ENCODE measurements around the gene RPS17.

Gene RPS17

GRCh38 chr15:82548700-82549099, 8.4 kb upstream of the RPS17 start:
- peak; percentile 33 for DNase-seq (ENCODE audit: low read depth)
- TF ChIP-seq, protein P1, sequence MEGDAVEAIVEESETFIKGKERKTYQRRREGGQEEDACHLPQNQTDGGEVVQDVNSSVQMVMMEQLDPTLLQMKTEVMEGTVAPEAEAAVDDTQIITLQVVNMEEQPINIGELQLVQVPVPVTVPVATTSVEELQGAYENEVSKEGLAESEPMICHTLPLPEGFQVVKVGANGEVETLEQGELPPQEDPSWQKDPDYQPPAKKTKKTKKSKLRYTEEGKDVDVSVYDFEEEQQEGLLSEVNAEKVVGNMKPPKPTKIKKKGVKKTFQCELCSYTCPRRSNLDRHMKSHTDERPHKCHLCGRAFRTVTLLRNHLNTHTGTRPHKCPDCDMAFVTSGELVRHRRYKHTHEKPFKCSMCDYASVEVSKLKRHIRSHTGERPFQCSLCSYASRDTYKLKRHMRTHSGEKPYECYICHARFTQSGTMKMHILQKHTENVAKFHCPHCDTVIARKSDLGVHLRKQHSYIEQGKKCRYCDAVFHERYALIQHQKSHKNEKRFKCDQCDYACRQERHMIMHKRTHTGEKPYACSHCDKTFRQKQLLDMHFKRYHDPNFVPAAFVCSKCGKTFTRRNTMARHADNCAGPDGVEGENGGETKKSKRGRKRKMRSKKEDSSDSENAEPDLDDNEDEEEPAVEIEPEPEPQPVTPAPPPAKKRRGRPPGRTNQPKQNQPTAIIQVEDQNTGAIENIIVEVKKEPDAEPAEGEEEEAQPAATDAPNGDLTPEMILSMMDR (IDR thresholded peaks at IDR 0.05; ENCODE audit: low read depth, low read length, missing control alignments) = no peak
- H3K4me3 ChIP-seq (ENCODE audit: low read depth, low read length) = no peak overlapping the region

DNA sequence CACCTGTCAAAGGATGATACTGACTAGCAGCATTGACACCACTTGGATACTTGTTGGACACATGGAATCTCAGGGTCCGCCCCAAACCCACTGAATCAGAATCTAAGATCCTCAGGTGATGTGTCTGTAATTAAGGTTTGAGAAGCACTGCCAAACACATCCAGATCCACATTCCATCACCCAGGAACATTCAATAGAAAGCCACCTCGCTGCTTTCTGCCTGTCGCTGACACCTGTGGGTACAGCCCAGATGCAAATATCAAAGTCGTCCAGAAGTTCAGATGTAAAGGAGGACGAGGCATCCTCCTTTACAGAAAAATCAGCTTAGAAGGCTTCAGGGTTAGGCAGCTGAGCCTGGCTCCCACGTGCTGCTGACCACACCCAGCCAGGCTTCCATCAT, 5.2 kb upstream of the RPS17 start:
- no peak for DNase-seq (ENCODE audit: low read depth)
- no peak overlapping the region for H3K4me3 ChIP-seq (ENCODE audit: low read depth, low read length)
- TF ChIP-seq, protein P1 (IDR thresholded peaks at IDR 0.05; ENCODE audit: low read depth, low read length, missing control alignments) = no peak

DNA sequence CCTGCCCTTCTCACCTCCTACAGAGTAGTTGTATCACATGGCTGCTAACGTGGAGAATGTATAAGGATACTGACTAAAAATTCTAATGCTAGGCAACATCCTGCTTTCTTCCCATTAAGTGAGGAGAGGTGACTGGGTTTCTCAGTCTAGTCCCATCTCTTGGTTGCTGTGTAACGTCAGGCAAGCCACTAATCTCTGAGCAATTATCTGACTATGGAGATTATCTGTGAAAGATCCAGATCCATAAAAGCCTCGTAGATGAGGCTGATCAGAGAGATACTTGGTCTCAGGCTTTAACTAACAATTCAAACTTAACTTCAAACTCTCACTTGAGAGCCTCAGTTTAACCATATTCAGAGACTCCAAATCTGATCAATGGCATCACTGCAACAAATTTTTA, 4.7 kb upstream of the RPS17 start:
- no peak overlapping the region for H3K4me3 ChIP-seq (ENCODE audit: low read depth, low read length)
- TF ChIP-seq, protein P1 (IDR thresholded peaks at IDR 0.05; ENCODE audit: low read depth, low read length, missing control alignments) = no peak
- DNase-seq (ENCODE audit: low read depth) = no peak

GRCh38 chr15:82544431-82544830, 4.2 kb upstream of the RPS17 start:
- TF ChIP-seq, protein P1 (IDR thresholded peaks at IDR 0.05; ENCODE audit: low read depth, low read length, missing control alignments) = no peak
- no peak overlapping the region for H3K4me3 ChIP-seq (ENCODE audit: low read depth, low read length)
- no peak for DNase-seq (ENCODE audit: low read depth)

- DNase-seq (ENCODE audit: low read depth) = no peak
- TF ChIP-seq, protein P1 (IDR thresholded peaks at IDR 0.05; ENCODE audit: low read depth, low read length, missing control alignments) = no peak
- no peak overlapping the region for H3K4me3 ChIP-seq (ENCODE audit: low read depth, low read length)
These were observed 2.9 kb upstream of the RPS17 start for GRCh38 chr15:82543160-82543559.

GRCh38 chr15:82540984-82541431, 751 bp upstream of the RPS17 start:
- H3K4me3 ChIP-seq (ENCODE audit: low read depth, low read length) = peak overlapping the region; percentile 95
- TF ChIP-seq, protein P1 (IDR thresholded peaks at IDR 0.05; ENCODE audit: low read depth, low read length, missing control alignments) = no peak
- DNase-seq (ENCODE audit: low read depth) = no peak

- H3K4me3 ChIP-seq (ENCODE audit: low read depth, low read length) = peak overlapping the region; percentile 95
- TF ChIP-seq, protein P1 (IDR thresholded peaks at IDR 0.05; ENCODE audit: low read depth, low read length, missing control alignments) = no peak
- no peak for DNase-seq (ENCODE audit: low read depth)
These were observed 584 bp downstream of the RPS17 start for GRCh38 chr15:82539691-82540054.

All from GM12864 (cell line).